Measurements from ENCODE around the gene RASL11B.

The RASL11B gene

GRCh38 chr4:52861879-52862616 lies at the start of gene RASL11B:
RASL11B (plus strand) TSS chr4:52862317; CDS start chr4:52862508, 191 bp downstream.
- Histone ChIP-seq H3K36me3 (ENCODE audit: control insufficient read depth, insufficient read depth, low read length) (peaks cover 45% of the 10 kb centered on the region), H3K27ac (ENCODE audit: low read depth, low read length) (peak within 1 kb of the TSS; percentile 93), H3K9ac (ENCODE audit: low read length) (peak within 1 kb of the TSS; percentile 98), H3K9me3 (ENCODE audit: control insufficient read depth, insufficient read depth, low read depth, low read length) (peaks cover 19% of the 10 kb centered on the region), H3K27me3 (ENCODE audit: control insufficient read depth, insufficient read depth, low read length) (no peaks in the 10 kb centered on the region), H3K4me1 (ENCODE audit: control insufficient read depth, insufficient read depth, low read length) (peaks cover 47% of the 10 kb centered on the region), H3K4me3 (ENCODE audit: low read depth, low read length) (peak within 1 kb of the TSS; percentile 94)

- H3K4me3 ChIP-seq (ENCODE audit: low read depth, low read length): no peak overlapping the region
- H3K27me3 ChIP-seq (ENCODE audit: control insufficient read depth, insufficient read depth, low read length): no peaks in the 10 kb centered on the region
- H3K27ac ChIP-seq (ENCODE audit: low read depth, low read length): no peak overlapping the region
- H3K4me1 ChIP-seq (ENCODE audit: control insufficient read depth, insufficient read depth, low read length): no peaks in the 10 kb centered on the region
- H3K36me3 ChIP-seq (ENCODE audit: control insufficient read depth, insufficient read depth, low read length): no peaks in the 10 kb centered on the region
- no peak overlapping the region for H3K9ac ChIP-seq (ENCODE audit: low read length)
- 0 out of 2 replicates have a peak, but pooled peaks cover 5% of the 10 kb centered on the region for H3K9me3 ChIP-seq (ENCODE audit: control insufficient read depth, insufficient read depth, low read depth, low read length)
Measured at GRCh38 chr4:52813546-52813945, 48.6 kb upstream of the RASL11B start.

- Histone ChIP-seq H3K9me3 (ENCODE audit: control insufficient read depth, insufficient read depth, low read depth, low read length) (no peaks in the 10 kb centered on the region; the same call in 1 of the 2 replicates), H3K9ac (ENCODE audit: low read length) (no peak overlapping the region), H3K27ac (ENCODE audit: low read depth, low read length) (no peak overlapping the region), H3K36me3 (ENCODE audit: control insufficient read depth, insufficient read depth, low read length) (no peaks in the 10 kb centered on the region), H3K4me1 (ENCODE audit: control insufficient read depth, insufficient read depth, low read length) (peaks cover 15% of the 10 kb centered on the region; the same call in 1 of the 2 replicates), H3K4me3 (ENCODE audit: low read depth, low read length) (no peak overlapping the region), H3K27me3 (ENCODE audit: control insufficient read depth, insufficient read depth, low read length) (no peaks in the 10 kb centered on the region)
Measured at GRCh38 chr4:52822583-52822971, 39.5 kb upstream of the RASL11B start.

- Histone ChIP-seq H3K27ac (ENCODE audit: low read depth, low read length) (no peak overlapping the region), H3K9ac (ENCODE audit: low read length) (no peak overlapping the region)
Measured at GRCh38 chr4:52822972-52823701, 39.0 kb upstream of the RASL11B start.

GRCh38 chr4:52823702-52824092 lies 38.4 kb upstream of the RASL11B start:
- Histone ChIP-seq H3K9ac (ENCODE audit: low read length) (no peak overlapping the region), H3K4me1 (ENCODE audit: control insufficient read depth, insufficient read depth, low read length) (peaks cover 15% of the 10 kb centered on the region; the same call in 1 of the 2 replicates), H3K4me3 (ENCODE audit: low read depth, low read length) (no peak overlapping the region), H3K27me3 (ENCODE audit: control insufficient read depth, insufficient read depth, low read length) (no peaks in the 10 kb centered on the region), H3K36me3 (ENCODE audit: control insufficient read depth, insufficient read depth, low read length) (no peaks in the 10 kb centered on the region), H3K9me3 (ENCODE audit: control insufficient read depth, insufficient read depth, low read depth, low read length) (no peaks in the 10 kb centered on the region; the same call in 1 of the 2 replicates), H3K27ac (ENCODE audit: low read depth, low read length) (no peak overlapping the region)

More at GRCh38 chr4:52822972-52823701, 39.0 kb upstream of the RASL11B start:
- Histone ChIP-seq H3K9me3 (ENCODE audit: control insufficient read depth, insufficient read depth, low read depth, low read length) (no peaks in the 10 kb centered on the region; the same call in 1 of the 2 replicates), H3K4me1 (ENCODE audit: control insufficient read depth, insufficient read depth, low read length) (peaks cover 15% of the 10 kb centered on the region; the same call in 1 of the 2 replicates), H3K36me3 (ENCODE audit: control insufficient read depth, insufficient read depth, low read length) (no peaks in the 10 kb centered on the region), H3K4me3 (ENCODE audit: low read depth, low read length) (no peak overlapping the region), H3K27me3 (ENCODE audit: control insufficient read depth, insufficient read depth, low read length) (no peaks in the 10 kb centered on the region)

GRCh38 chr4:52824270-52824602 lies 37.9 kb upstream of the RASL11B start:
- Histone ChIP-seq H3K9me3 (ENCODE audit: control insufficient read depth, insufficient read depth, low read depth, low read length) (no peaks in the 10 kb centered on the region; the same call in 1 of the 2 replicates), H3K27me3 (ENCODE audit: control insufficient read depth, insufficient read depth, low read length) (no peaks in the 10 kb centered on the region), H3K4me3 (ENCODE audit: low read depth, low read length) (no peak overlapping the region), H3K9ac (ENCODE audit: low read length) (no peak overlapping the region), H3K27ac (ENCODE audit: low read depth, low read length) (no peak overlapping the region), H3K36me3 (ENCODE audit: control insufficient read depth, insufficient read depth, low read length) (no peaks in the 10 kb centered on the region), H3K4me1 (ENCODE audit: control insufficient read depth, insufficient read depth, low read length) (peaks cover 15% of the 10 kb centered on the region; the same call in 1 of the 2 replicates)

GRCh38 chr4:52824603-52825459 lies 37.3 kb upstream of the RASL11B start:
- Histone ChIP-seq H3K27me3 (ENCODE audit: control insufficient read depth, insufficient read depth, low read length) (no peaks in the 10 kb centered on the region), H3K36me3 (ENCODE audit: control insufficient read depth, insufficient read depth, low read length) (no peaks in the 10 kb centered on the region), H3K27ac (ENCODE audit: low read depth, low read length) (no peak overlapping the region), H3K4me1 (ENCODE audit: control insufficient read depth, insufficient read depth, low read length) (peaks cover 15% of the 10 kb centered on the region; the same call in 1 of the 2 replicates), H3K9ac (ENCODE audit: low read length) (no peak overlapping the region), H3K9me3 (ENCODE audit: control insufficient read depth, insufficient read depth, low read depth, low read length) (no peaks in the 10 kb centered on the region; the same call in 1 of the 2 replicates), H3K4me3 (ENCODE audit: low read depth, low read length) (no peak overlapping the region)

GRCh38 chr4:52825460-52826090 lies 36.5 kb upstream of the RASL11B start:
- H3K4me1 ChIP-seq (ENCODE audit: control insufficient read depth, insufficient read depth, low read length): peaks cover 15% of the 10 kb centered on the region; the same call in 1 of the 2 replicates
- no peaks in the 10 kb centered on the region; the same call in 1 of the 2 replicates for H3K27me3 ChIP-seq (ENCODE audit: control insufficient read depth, insufficient read depth, low read length)
- H3K36me3 ChIP-seq (ENCODE audit: control insufficient read depth, insufficient read depth, low read length): no peaks in the 10 kb centered on the region
- no peak overlapping the region for H3K4me3 ChIP-seq (ENCODE audit: low read depth, low read length)
- H3K27ac ChIP-seq (ENCODE audit: low read depth, low read length): no peak overlapping the region
- no peaks in the 10 kb centered on the region; the same call in 1 of the 2 replicates for H3K9me3 ChIP-seq (ENCODE audit: control insufficient read depth, insufficient read depth, low read depth, low read length)
- H3K9ac ChIP-seq (ENCODE audit: low read length): no peak overlapping the region

GRCh38 chr4:52833941-52834525 lies 28.1 kb upstream of the RASL11B start:
- Histone ChIP-seq H3K36me3 (ENCODE audit: control insufficient read depth, insufficient read depth, low read length) (no peaks in the 10 kb centered on the region), H3K27me3 (ENCODE audit: control insufficient read depth, insufficient read depth, low read length) (no peaks in the 10 kb centered on the region; the same call in 1 of the 2 replicates), H3K9ac (ENCODE audit: low read length) (peak overlapping the region; percentile 69), H3K9me3 (ENCODE audit: control insufficient read depth, insufficient read depth, low read depth, low read length) (no peaks in the 10 kb centered on the region), H3K27ac (ENCODE audit: low read depth, low read length) (peak overlapping the region; percentile 85), H3K4me3 (ENCODE audit: low read depth, low read length) (no peak overlapping the region), H3K4me1 (ENCODE audit: control insufficient read depth, insufficient read depth, low read length) (peaks cover 53% of the 10 kb centered on the region)
